SJCRH30 (cell line): ENCODE measurements around the gene MYO1E. TPM values are rescaled to one million over a fixed set of nuclear protein-coding genes. Genes with fewer than 3 reads are reported as not detected.

Experiments used
- DNase-seq, 2 experiments: peaks; one replicate each; pipeline ENCODE4 v3.0.0-alpha.2; 2015 to 2020
- H3K27ac ChIP-seq: fragments of 250-450 bp; sonication (Bioruptor Pico); 2 replicates; pipeline ENCODE4 v1.5.1; 2020; ENCODE audit warnings: mild to moderate bottlenecking, moderate library complexity
- H3K27me3 ChIP-seq: fragments of 250-450 bp; sonication (Bioruptor Pico); 2 replicates; pipeline ENCODE4 v1.5.1; 2020; ENCODE audit warnings: mild to moderate bottlenecking, moderate library complexity
- H3K36me3 ChIP-seq: fragments of 250-450 bp; sonication (Bioruptor Pico); 2 replicates; pipeline ENCODE4 v1.5.1; 2020; ENCODE audit warnings: mild to moderate bottlenecking, moderate library complexity
- H3K4me1 ChIP-seq: fragments of 250-450 bp; sonication (Bioruptor Pico); 2 replicates; pipeline ENCODE4 v1.5.1; 2020; ENCODE audit warnings: mild to moderate bottlenecking, moderate library complexity
- H3K4me3 ChIP-seq: fragments of 250-450 bp; sonication (Bioruptor Pico); 2 replicates; pipeline ENCODE4 v1.5.1; 2020; ENCODE audit warnings: mild to moderate bottlenecking, moderate library complexity
- H3K9me3 ChIP-seq: fragments of 250-450 bp; sonication (Bioruptor Pico); replicated peaks from 2 replicates; pipeline ENCODE4 v1.5.1; 2020; ENCODE audit warnings: mild to moderate bottlenecking, moderate library complexity
- total RNA-seq: library from RNA; depleted of rRNA; stranded (reverse); fragments of >200 nt; shearing (Covaris generic); gene quantifications from 2 replicates; pipeline ENCODE4 v1.2.3, GENCODE V29; 2014

The MYO1E gene
- total RNA-seq, 1 experiment from 2014 or later, result 176 TPM

- Histone ChIP-seq H3K4me3 (no peak overlapping the region), H3K4me1 (no peaks in the 10 kb centered on the region), H3K9me3 (no peaks in the 10 kb centered on the region), H3K36me3 (0 out of 2 replicates have a peak, but pooled peaks cover 3% of the 10 kb centered on the region), H3K27ac (no peak overlapping the region), H3K27me3 (no peaks in the 10 kb centered on the region)
- DNase-seq, result no peak
These were observed 42.9 kb downstream of the MYO1E start for GRCh38 chr15:59329570-59330350.

- Histone ChIP-seq H3K27me3 (no peaks in the 10 kb centered on the region), H3K4me1 (no peaks in the 10 kb centered on the region), H3K4me3 (no peak overlapping the region), H3K36me3 (0 out of 2 replicates have a peak, but pooled peaks cover 3% of the 10 kb centered on the region), H3K27ac (no peak overlapping the region), H3K9me3 (no peaks in the 10 kb centered on the region)
- no peak for DNase-seq
These were observed 43.6 kb downstream of the MYO1E start for GRCh38 chr15:59329091-59329490.

- H3K9me3 ChIP-seq, result no peaks in the 10 kb centered on the region
- H3K4me3 ChIP-seq, result no peak overlapping the region
- no peaks in the 10 kb centered on the region for H3K4me1 ChIP-seq
- no peaks in the 10 kb centered on the region for H3K27me3 ChIP-seq
- no peak for DNase-seq
- no peak overlapping the region for H3K27ac ChIP-seq
- H3K36me3 ChIP-seq, result 0 out of 2 replicates have a peak, but pooled peaks cover 3% of the 10 kb centered on the region
These were observed 44.7 kb downstream of the MYO1E start for GRCh38 chr15:59327942-59328341.

- H3K36me3 ChIP-seq, result peaks cover 3% of the 10 kb centered on the region; the same call in 1 of the 2 replicates
- no peak overlapping the region for H3K27ac ChIP-seq
These were observed 45.8 kb downstream of the MYO1E start for GRCh38 chr15:59326856-59327255.

GRCh38 chr15:59322056-59322759, 50.5 kb downstream of the MYO1E start:
- Histone ChIP-seq H3K36me3 (peaks cover 3% of the 10 kb centered on the region; the same call in 1 of the 2 replicates), H3K27ac (no peak overlapping the region), H3K27me3 (no peaks in the 10 kb centered on the region), H3K9me3 (no peaks in the 10 kb centered on the region), H3K4me3 (no peak overlapping the region), H3K4me1 (no peaks in the 10 kb centered on the region)
- no peak for DNase-seq

More at GRCh38 chr15:59326856-59327255, 45.8 kb downstream of the MYO1E start:
- H3K4me1 ChIP-seq, result no peaks in the 10 kb centered on the region
- no peaks in the 10 kb centered on the region for H3K27me3 ChIP-seq
- H3K9me3 ChIP-seq, result no peaks in the 10 kb centered on the region
- H3K4me3 ChIP-seq, result no peak overlapping the region
- DNase-seq, result no peak

- Histone ChIP-seq H3K36me3 (peaks cover 3% of the 10 kb centered on the region; the same call in 1 of the 2 replicates), H3K4me3 (no peak overlapping the region), H3K27me3 (no peaks in the 10 kb centered on the region), H3K4me1 (no peaks in the 10 kb centered on the region), H3K27ac (no peak overlapping the region), H3K9me3 (no peaks in the 10 kb centered on the region)
- no peak for DNase-seq
These were observed 51.5 kb downstream of the MYO1E start for GRCh38 chr15:59321000-59321689.

- peaks cover 17% of the 10 kb centered on the region for H3K4me1 ChIP-seq
- H3K36me3 ChIP-seq, result no peaks in the 10 kb centered on the region; the same call in 1 of the 2 replicates
- no peak for DNase-seq
- no peak overlapping the region for H3K27ac ChIP-seq
- H3K9me3 ChIP-seq, result no peaks in the 10 kb centered on the region
- no peak overlapping the region for H3K4me3 ChIP-seq
- H3K27me3 ChIP-seq, result no peaks in the 10 kb centered on the region
These were observed 55.5 kb downstream of the MYO1E start for GRCh38 chr15:59317211-59317610.

- Histone ChIP-seq H3K4me1 (peaks cover 17% of the 10 kb centered on the region), H3K36me3 (no peaks in the 10 kb centered on the region), H3K9me3 (no peaks in the 10 kb centered on the region), H3K27ac (no peak overlapping the region), H3K4me3 (no peak overlapping the region), H3K27me3 (no peaks in the 10 kb centered on the region)
- DNase-seq, result no peak
These were observed 56.7 kb downstream of the MYO1E start for GRCh38 chr15:59315914-59316451.

GRCh38 chr15:59313641-59314332, 58.9 kb downstream of the MYO1E start:
- H3K36me3 ChIP-seq, result no peaks in the 10 kb centered on the region
- peak overlapping the region; percentile 82 for H3K27ac ChIP-seq
- H3K4me3 ChIP-seq, result peak overlapping the region; percentile 29
- no peaks in the 10 kb centered on the region for H3K9me3 ChIP-seq
- no peaks in the 10 kb centered on the region for H3K27me3 ChIP-seq
- peak; percentile 91 to 93 for DNase-seq
- H3K4me1 ChIP-seq, result peaks cover 17% of the 10 kb centered on the region

GRCh38 chr15:59312205-59312604, 60.5 kb downstream of the MYO1E start:
- no peak for DNase-seq
- Histone ChIP-seq H3K4me1 (peaks cover 17% of the 10 kb centered on the region), H3K36me3 (no peaks in the 10 kb centered on the region), H3K9me3 (no peaks in the 10 kb centered on the region), H3K4me3 (no peak overlapping the region), H3K27me3 (no peaks in the 10 kb centered on the region), H3K27ac (no peak overlapping the region)

- Histone ChIP-seq H3K36me3 (no peaks in the 10 kb centered on the region), H3K27ac (no peak overlapping the region)
These were observed 61.5 kb downstream of the MYO1E start for GRCh38 chr15:59311195-59311594.

GRCh38 chr15:59309405-59309804, 63.3 kb downstream of the MYO1E start:
- no peak for DNase-seq
- Histone ChIP-seq H3K4me3 (no peak overlapping the region), H3K4me1 (peaks cover 25% of the 10 kb centered on the region)

More at GRCh38 chr15:59311195-59311594, 61.5 kb downstream of the MYO1E start:
- peaks cover 24% of the 10 kb centered on the region for H3K4me1 ChIP-seq
- no peaks in the 10 kb centered on the region for H3K27me3 ChIP-seq
- no peak for DNase-seq
- no peaks in the 10 kb centered on the region for H3K9me3 ChIP-seq
- no peak overlapping the region for H3K4me3 ChIP-seq

GRCh38 chr15:59307165-59307537, 65.5 kb downstream of the MYO1E start:
- Histone ChIP-seq H3K4me3 (no peak overlapping the region), H3K27me3 (no peaks in the 10 kb centered on the region), H3K9me3 (no peaks in the 10 kb centered on the region), H3K36me3 (no peaks in the 10 kb centered on the region), H3K27ac (peak overlapping the region; percentile 61), H3K4me1 (peaks cover 11% of the 10 kb centered on the region)
- peak; percentile 95 to 97 for DNase-seq

More at GRCh38 chr15:59309405-59309804, 63.3 kb downstream of the MYO1E start:
- H3K27me3 ChIP-seq, result no peaks in the 10 kb centered on the region
- no peaks in the 10 kb centered on the region for H3K9me3 ChIP-seq
- H3K36me3 ChIP-seq, result no peaks in the 10 kb centered on the region
- no peak overlapping the region for H3K27ac ChIP-seq

- H3K27ac ChIP-seq, result peak overlapping the region; percentile 61
- no peaks in the 10 kb centered on the region for H3K36me3 ChIP-seq
- no peaks in the 10 kb centered on the region for H3K27me3 ChIP-seq
- peaks cover 14% of the 10 kb centered on the region for H3K4me1 ChIP-seq
- H3K4me3 ChIP-seq, result no peak overlapping the region
- H3K9me3 ChIP-seq, result no peaks in the 10 kb centered on the region
- no peak for DNase-seq
These were observed 66.0 kb downstream of the MYO1E start for GRCh38 chr15:59306520-59307164.
